ENCODE results near the gene TRPM2. TPM values are rescaled to one million over a fixed set of nuclear protein-coding genes. Genes with fewer than 3 reads are reported as not detected.

TRPM2 gene
- total RNA-seq, 1 donor = 0.36 TPM

DNA sequence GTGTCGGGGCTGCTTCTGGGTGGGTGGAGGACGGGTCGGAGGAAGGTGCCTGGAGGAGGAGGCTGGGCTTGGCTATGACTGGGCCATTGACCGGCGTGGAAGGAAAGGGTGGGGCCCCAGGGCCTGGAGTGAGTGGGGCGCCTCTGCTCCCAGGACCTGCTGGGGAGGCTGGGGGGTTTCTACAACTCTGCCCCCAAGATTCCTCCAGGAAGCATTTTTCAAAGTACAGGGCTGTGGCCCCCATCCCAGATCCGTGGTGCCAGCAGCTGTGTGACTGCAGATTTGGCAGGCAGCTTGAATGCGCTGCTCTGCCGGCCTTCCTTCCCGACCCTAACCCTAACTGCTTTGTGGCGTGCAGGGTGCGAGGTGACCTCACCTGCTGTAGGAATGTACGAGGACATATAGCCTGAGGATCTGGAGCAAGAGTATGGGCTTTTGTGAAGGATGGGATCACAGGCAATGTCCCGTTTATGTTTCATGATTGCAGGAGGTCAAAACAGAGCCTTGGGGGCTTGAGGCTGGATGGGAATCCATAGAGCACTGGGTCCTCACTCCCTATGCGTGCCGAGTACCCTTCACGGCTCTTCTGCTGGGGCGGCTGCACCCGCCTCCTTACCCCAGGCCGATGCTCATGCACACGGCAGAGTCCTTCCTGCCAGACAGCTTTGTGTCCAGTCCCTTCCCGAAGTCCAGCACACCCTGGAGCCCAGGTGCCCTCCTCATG is 24.7 kb downstream of the TRPM2 start:
- no peaks in the 10 kb centered on the region for H4K20me1 ChIP-seq (ENCODE audit: insufficient read depth, low read length)
- no peak overlapping the region for H3K27ac ChIP-seq (ENCODE audit: low read depth, low read length)
- peak; percentile 72 for DNase-seq (ENCODE audit: insufficient read length, low spot score, missing footprints)
- no peaks in the 10 kb centered on the region for H3K9me3 ChIP-seq (ENCODE audit: low read depth, low read length)
- no peak overlapping the region for H3K4me3 ChIP-seq (ENCODE audit: insufficient read depth, low read length)
- TF ChIP-seq, protein P1, sequence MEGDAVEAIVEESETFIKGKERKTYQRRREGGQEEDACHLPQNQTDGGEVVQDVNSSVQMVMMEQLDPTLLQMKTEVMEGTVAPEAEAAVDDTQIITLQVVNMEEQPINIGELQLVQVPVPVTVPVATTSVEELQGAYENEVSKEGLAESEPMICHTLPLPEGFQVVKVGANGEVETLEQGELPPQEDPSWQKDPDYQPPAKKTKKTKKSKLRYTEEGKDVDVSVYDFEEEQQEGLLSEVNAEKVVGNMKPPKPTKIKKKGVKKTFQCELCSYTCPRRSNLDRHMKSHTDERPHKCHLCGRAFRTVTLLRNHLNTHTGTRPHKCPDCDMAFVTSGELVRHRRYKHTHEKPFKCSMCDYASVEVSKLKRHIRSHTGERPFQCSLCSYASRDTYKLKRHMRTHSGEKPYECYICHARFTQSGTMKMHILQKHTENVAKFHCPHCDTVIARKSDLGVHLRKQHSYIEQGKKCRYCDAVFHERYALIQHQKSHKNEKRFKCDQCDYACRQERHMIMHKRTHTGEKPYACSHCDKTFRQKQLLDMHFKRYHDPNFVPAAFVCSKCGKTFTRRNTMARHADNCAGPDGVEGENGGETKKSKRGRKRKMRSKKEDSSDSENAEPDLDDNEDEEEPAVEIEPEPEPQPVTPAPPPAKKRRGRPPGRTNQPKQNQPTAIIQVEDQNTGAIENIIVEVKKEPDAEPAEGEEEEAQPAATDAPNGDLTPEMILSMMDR (IDR thresholded peaks at IDR 0.05; ENCODE audit: extremely low read depth, low read depth, low read length) = no peak
- H3K4me2 ChIP-seq (ENCODE audit: insufficient read depth, low read length) = no peak overlapping the region
- H3K27me3 ChIP-seq (ENCODE audit: insufficient read depth, low read length) = peaks cover 9% of the 10 kb centered on the region
- no peaks in the 10 kb centered on the region for H3K79me2 ChIP-seq (ENCODE audit: insufficient read depth, low read length)
- H3K4me1 ChIP-seq (ENCODE audit: insufficient read depth, low read length) = no peaks in the 10 kb centered on the region
- no peak overlapping the region for H2AFZ ChIP-seq (ENCODE audit: low read length)
- no peaks in the 10 kb centered on the region for H3K36me3 ChIP-seq (ENCODE audit: insufficient read depth, low read length)

DNA sequence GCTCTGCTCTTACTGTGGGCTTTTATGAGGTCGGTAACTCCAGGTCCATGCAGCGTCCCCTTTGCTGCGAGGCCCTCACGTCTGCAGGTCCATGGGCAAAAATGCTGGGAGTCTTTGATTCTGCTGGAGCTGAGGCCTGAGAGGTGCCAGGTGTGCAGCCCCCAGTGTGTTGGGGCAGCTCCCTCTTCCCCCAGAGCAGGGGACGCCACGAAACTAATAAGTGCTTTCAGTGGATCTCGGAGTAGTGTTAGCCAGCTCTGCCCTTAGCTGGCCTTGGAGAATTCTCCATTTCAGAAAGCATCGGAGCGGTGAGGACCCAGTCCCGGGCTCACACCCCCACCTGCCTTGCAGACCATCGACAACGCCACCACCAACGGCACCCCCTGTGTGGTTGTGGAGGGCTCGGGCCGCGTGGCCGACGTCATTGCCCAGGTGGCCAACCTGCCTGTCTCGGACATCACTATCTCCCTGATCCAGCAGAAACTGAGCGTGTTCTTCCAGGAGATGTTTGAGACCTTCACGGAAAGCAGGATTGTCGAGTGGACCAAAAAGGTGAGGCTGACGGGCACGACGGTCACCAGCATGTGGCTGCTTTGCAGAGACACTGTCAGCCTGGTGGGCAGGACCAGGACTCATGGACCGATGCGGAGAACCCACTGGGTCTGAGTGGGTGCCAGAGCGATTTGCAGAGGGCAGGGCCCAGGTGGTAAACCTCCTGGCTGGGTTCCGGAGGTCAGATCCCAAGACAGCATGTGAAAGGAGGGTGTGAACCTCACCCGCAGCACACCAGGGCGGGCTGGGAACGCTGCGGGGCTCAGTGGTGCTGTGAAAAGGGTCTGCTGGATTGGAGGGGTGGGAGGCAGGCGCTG is 25.5 kb downstream of the TRPM2 start:
- no peak overlapping the region for H3K4me2 ChIP-seq (ENCODE audit: insufficient read depth, low read length)
- H3K9me3 ChIP-seq (ENCODE audit: low read depth, low read length) = no peaks in the 10 kb centered on the region
- no peaks in the 10 kb centered on the region for H3K36me3 ChIP-seq (ENCODE audit: insufficient read depth, low read length)
- no peaks in the 10 kb centered on the region for H3K79me2 ChIP-seq (ENCODE audit: insufficient read depth, low read length)
- no peak overlapping the region for H3K4me3 ChIP-seq (ENCODE audit: insufficient read depth, low read length)
- peaks cover 9% of the 10 kb centered on the region for H3K27me3 ChIP-seq (ENCODE audit: insufficient read depth, low read length)
- TF ChIP-seq, protein P1 (IDR thresholded peaks at IDR 0.05; ENCODE audit: extremely low read depth, low read depth, low read length) = no peak
- H2AFZ ChIP-seq (ENCODE audit: low read length) = no peak overlapping the region
- peak; percentile 54 for DNase-seq (ENCODE audit: insufficient read length, low spot score, missing footprints)
- no peak overlapping the region for H3K27ac ChIP-seq (ENCODE audit: low read depth, low read length)
- no peaks in the 10 kb centered on the region for H3K4me1 ChIP-seq (ENCODE audit: insufficient read depth, low read length)
- no peaks in the 10 kb centered on the region for H4K20me1 ChIP-seq (ENCODE audit: insufficient read depth, low read length)

DNA sequence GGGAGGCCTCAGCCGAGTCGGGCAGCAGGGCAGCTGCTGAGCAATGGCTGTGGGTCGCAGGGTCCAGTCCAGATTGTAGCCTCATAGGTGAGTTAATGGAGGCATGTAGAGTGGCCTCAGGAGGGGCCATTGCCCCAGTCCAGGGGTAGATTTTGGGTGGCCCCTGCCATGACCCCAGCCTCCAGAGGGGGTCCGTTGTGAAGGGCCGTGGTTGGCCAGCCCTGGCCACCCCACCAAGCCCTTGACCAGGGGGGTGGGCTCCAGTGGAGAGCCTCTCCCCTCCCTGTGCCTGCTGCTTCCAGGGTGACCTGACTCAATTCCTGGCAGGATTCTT is 26.1 kb downstream of the TRPM2 start:
- no peaks in the 10 kb centered on the region for H3K79me2 ChIP-seq (ENCODE audit: insufficient read depth, low read length)
- no peak overlapping the region for H3K27ac ChIP-seq (ENCODE audit: low read depth, low read length)
- no peak overlapping the region for H3K4me3 ChIP-seq (ENCODE audit: insufficient read depth, low read length)

More for the DNA sequence above, 26.1 kb downstream of the TRPM2 start:
- no peaks in the 10 kb centered on the region for H3K9me3 ChIP-seq (ENCODE audit: low read depth, low read length)
- no peaks in the 10 kb centered on the region for H3K36me3 ChIP-seq (ENCODE audit: insufficient read depth, low read length)
- H4K20me1 ChIP-seq (ENCODE audit: insufficient read depth, low read length) = no peaks in the 10 kb centered on the region
- H3K27me3 ChIP-seq (ENCODE audit: insufficient read depth, low read length) = peaks cover 9% of the 10 kb centered on the region
- DNase-seq (ENCODE audit: insufficient read length, low spot score, missing footprints) = peak; percentile 38
- no peak overlapping the region for H3K4me2 ChIP-seq (ENCODE audit: insufficient read depth, low read length)
- no peaks in the 10 kb centered on the region for H3K4me1 ChIP-seq (ENCODE audit: insufficient read depth, low read length)
- H2AFZ ChIP-seq (ENCODE audit: low read length) = no peak overlapping the region
- TF ChIP-seq, protein P1 (IDR thresholded peaks at IDR 0.05; ENCODE audit: extremely low read depth, low read depth, low read length) = no peak

All from osteoblast (primary cell).